Measurements from ENCODE around the gene ADAM10. TPM values are rescaled to one million over a fixed set of nuclear protein-coding genes. Genes with fewer than 3 reads are reported as not detected.

Gene ADAM10
- total RNA-seq, 4 donors from 2014 or later, result 112 to 157 (median 116) TPM

GRCh38 chr15:58595516-58596263 lies 153.8 kb downstream of the ADAM10 start:
- 87 to 93% methylated on average over 3 of the region's 3 CpGs for WGBS, 2 donors

GRCh38 chr15:58594898-58595297 lies 154.6 kb downstream of the ADAM10 start:
- WGBS, 2 donors, result 96 to 98% methylated on average over 1 of the region's 1 CpG
- Histone ChIP-seq H3K4me3 (replicated peaks in 1 of 3) (no peak overlapping the region), H3K4me1 (peaks cover 0 to 7% of the 10 kb centered on the region in 2 donors), H3K27ac (no peak overlapping the region), H3K36me3 (peaks cover 0 to 10% of the 10 kb centered on the region in 2 donors), H3K27me3 (no peaks in the 10 kb centered on the region), H3K9me3 (no peaks in the 10 kb centered on the region)
- DNase-seq, result no peak
- no peak for TF ChIP-seq POLR2A (IDR thresholded peaks at IDR 0.05)
- no peak for TF ChIP-seq CTCF (IDR thresholded peaks at IDR 0.05)
- intact Hi-C loops (cut with DNase I), result no loop called here

More at GRCh38 chr15:58595516-58596263, 153.8 kb downstream of the ADAM10 start:
- TF ChIP-seq CTCF (IDR thresholded peaks at IDR 0.05), result no peak
- no peak for TF ChIP-seq POLR2A (IDR thresholded peaks at IDR 0.05)
- H3K9me3 ChIP-seq, result no peaks in the 10 kb centered on the region
- H3K27me3 ChIP-seq, result no peaks in the 10 kb centered on the region
- H3K4me1 ChIP-seq, result peaks cover 0 to 1% of the 10 kb centered on the region in 2 donors
- H3K27ac ChIP-seq, result no peak overlapping the region
- peaks cover 0 to 10% of the 10 kb centered on the region in 2 donors for H3K36me3 ChIP-seq
- H3K4me3 ChIP-seq (replicated peaks in 1 of 3), result no peak overlapping the region
- no peak for DNase-seq
- intact Hi-C loops (cut with DNase I), result no loop called here

GRCh38 chr15:58593870-58594269 lies 155.6 kb downstream of the ADAM10 start:
- Histone ChIP-seq H3K36me3 (peaks cover 0 to 10% of the 10 kb centered on the region in 2 donors), H3K27ac (no peak overlapping the region), H3K4me3 (replicated peaks in 1 of 3) (no peak overlapping the region), H3K27me3 (no peaks in the 10 kb centered on the region), H3K4me1 (peaks cover 0 to 7% of the 10 kb centered on the region in 2 donors), H3K9me3 (no peaks in the 10 kb centered on the region)
- DNase-seq, result no peak
- intact Hi-C loops (cut with DNase I), result no loop called here
- 95 to 98% methylated on average over 1 of the region's 1 CpG for WGBS, 2 donors
- TF ChIP-seq CTCF (IDR thresholded peaks at IDR 0.05), result no peak
- TF ChIP-seq POLR2A (IDR thresholded peaks at IDR 0.05), result no peak

GRCh38 chr15:58590926-58591325 lies 158.6 kb downstream of the ADAM10 start:
- peak overlapping the region in 2 of 3 donors; percentile 20 to 39 for H3K27ac ChIP-seq
- 8 to 31% methylated on average over 1 of the region's 1 CpG for WGBS, 2 donors
- TF ChIP-seq CTCF (IDR thresholded peaks at IDR 0.05) (peak in 1 of 6 experiments; percentile 31), POLR2A (IDR thresholded peaks at IDR 0.05) (no peak)

GRCh38 chr15:58590236-58590635 lies 159.3 kb downstream of the ADAM10 start:
- H3K4me3 ChIP-seq (replicated peaks in 1 of 3), result no peak overlapping the region
- TF ChIP-seq CTCF (IDR thresholded peaks at IDR 0.05), result no peak
- TF ChIP-seq POLR2A (IDR thresholded peaks at IDR 0.05), result no peak
- no peak for DNase-seq
- H3K27ac ChIP-seq, result peak overlapping the region in 1 of 3 donors; percentile 39
- no peaks in the 10 kb centered on the region for H3K36me3 ChIP-seq
- H3K9me3 ChIP-seq, result no peaks in the 10 kb centered on the region
- peaks cover 0 to 7% of the 10 kb centered on the region in 2 donors for H3K4me1 ChIP-seq
- H3K27me3 ChIP-seq, result no peaks in the 10 kb centered on the region
- intact Hi-C loops (cut with DNase I), result no loop called here
- WGBS, 2 donors, result 94 to 100% methylated on average over 1 of the region's 1 CpG

More at GRCh38 chr15:58590926-58591325, 158.6 kb downstream of the ADAM10 start:
- intact Hi-C loops (cut with DNase I), result no loop called here
- Histone ChIP-seq H3K4me1 (peaks cover 0 to 7% of the 10 kb centered on the region in 2 donors), H3K36me3 (no peaks in the 10 kb centered on the region), H3K27me3 (no peaks in the 10 kb centered on the region), H3K4me3 (replicated peaks in 1 of 3) (no peak overlapping the region), H3K9me3 (no peaks in the 10 kb centered on the region)
- peak in 1 of 2 donors; percentile 18 for DNase-seq
